Hindlimb muscle (tissue), 1 donor: ENCODE measurements around the gene BHMT2. TPM values are rescaled to one million over a fixed set of nuclear protein-coding genes. Genes with fewer than 3 reads are reported as not detected.

Experiments used
- DNase-seq: peaks from one replicate; pipeline ENCODE4 v3.0.0-alpha.2; 2013
- polyA plus RNA-seq: library from polyadenylated mRNA; unstranded; fragments of 120-200 nt; gene quantifications from one replicate; pipeline ENCODE4 v1.2.1, GENCODE V29; 2013; ENCODE audit not compliant: insufficient read length

Gene BHMT2
- polyA plus RNA-seq, 1 donor: 4.9 TPM

DNA sequence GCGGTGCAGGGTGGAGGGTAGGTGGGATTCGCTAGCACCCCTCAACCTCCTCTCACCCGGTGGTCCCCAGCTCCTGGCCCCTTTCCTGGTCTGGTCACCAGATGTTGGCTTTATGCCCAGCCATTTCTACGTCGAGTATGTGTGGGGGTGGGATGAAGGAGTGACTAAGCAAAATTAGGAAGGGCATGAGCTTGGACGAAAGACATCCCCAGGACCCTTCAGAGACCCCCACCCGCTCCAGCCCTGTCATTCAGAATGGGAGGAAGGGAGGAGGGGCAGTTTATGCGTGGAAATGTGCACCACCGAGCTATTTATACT lies 742 bp downstream of the BHMT2 start:
- no peak for DNase-seq

- no peak for DNase-seq
Observed at GRCh38 chr5:79074641-79075040, 5.1 kb downstream of the BHMT2 start.

GRCh38 chr5:79075646-79076426 lies 6.3 kb downstream of the BHMT2 start:
- DNase-seq: no peak

DNA sequence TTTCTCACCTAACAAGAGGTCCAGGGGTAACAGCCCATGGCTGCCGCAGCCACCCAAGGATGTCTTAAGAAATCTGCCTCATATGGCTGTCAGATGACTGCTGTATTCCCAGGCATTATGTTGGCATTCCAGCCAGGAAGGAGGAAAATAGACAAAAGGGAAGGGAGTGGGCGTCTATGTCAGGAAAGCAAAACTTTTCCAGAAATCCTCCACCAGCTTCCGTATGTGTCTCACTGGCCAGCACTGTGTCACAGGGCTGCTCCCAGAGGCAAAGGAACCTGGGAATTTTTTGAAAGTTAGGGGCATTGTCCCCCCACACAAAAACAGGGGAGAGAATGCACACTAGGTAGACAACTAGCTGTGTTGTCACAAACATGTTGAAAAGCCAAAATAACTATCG lies 7.3 kb downstream of the BHMT2 start:
- DNase-seq: no peak

GRCh38 chr5:79077680-79078365 lies 8.3 kb downstream of the BHMT2 start:
- no peak for DNase-seq

- DNase-seq: no peak
Observed at GRCh38 chr5:79080804-79081203, 11.2 kb downstream of the BHMT2 start.

DNA sequence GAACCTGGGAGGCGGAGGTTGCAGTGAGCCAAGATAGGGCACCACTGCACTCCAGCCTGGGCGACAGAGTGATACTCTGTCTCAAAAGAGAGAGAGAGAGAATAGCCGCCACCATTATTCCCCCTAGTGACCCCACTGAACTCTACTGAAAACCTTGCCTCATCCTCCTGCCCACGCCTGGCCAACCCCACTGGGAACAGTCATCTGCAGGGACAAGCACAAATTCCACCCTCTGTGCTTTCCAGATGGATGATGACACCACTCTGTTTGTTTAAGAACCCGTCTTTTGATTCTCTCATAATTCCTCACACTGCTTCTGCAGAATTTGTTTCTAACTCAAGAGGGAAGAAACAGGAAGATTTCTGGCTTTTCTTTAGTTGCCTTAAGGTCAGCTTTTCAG lies 12.2 kb downstream of the BHMT2 start:
- DNase-seq: no peak

- DNase-seq: no peak
Observed at GRCh38 chr5:79086116-79086515, 16.5 kb downstream of the BHMT2 start.

- DNase-seq: no peak
Observed at GRCh38 chr5:79088507-79088906, 18.9 kb downstream of the BHMT2 start.

GRCh38 chr5:79091064-79091463 lies 21.5 kb downstream of the BHMT2 start:
- no peak for DNase-seq

DNA sequence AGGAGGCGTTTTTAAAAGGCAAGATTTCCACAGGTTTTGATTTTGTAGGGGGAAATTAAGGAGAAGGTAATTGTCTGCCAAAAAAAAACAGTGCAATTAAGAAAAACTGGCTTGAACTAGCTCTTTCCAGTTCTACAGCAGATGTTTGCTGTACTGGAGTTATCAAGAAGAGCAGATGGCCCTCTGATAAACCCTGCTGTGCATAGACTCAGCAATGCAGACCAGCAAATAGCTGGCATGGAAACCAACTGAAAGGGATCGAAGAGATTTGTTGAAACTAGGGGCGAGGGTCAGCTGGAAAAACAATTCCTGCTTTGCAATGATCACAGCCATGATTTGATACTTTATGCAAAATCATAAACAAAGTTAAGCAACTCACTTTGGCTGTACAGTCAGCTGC lies 24.2 kb downstream of the BHMT2 start:
- no peak for DNase-seq

- DNase-seq: no peak
Observed at GRCh38 chr5:79105868-79106267, 36.3 kb downstream of the BHMT2 start.

- no peak for DNase-seq
Observed at GRCh38 chr5:79107020-79107796, 37.6 kb downstream of the BHMT2 start.

DNA sequence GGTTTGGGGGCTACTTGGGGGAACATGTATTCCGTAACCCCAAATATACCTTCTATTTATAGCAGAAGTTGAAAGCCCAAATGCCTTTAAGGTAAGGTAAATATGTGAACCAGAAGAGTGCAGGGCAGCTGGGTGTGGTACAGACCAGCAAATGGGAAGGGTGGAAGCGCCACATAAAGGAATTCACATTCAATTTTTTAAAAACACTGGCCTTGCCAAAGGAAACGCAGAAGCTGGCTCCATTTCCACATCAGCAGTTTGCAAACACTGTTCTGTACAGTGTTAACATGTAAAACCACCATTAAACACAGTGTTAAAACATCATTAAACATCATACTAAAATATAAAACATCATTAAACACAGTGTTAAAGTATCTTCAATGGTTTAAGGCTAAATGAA lies 38.5 kb downstream of the BHMT2 start:
- DNase-seq: no peak

GRCh38 chr5:79108792-79109191 lies 39.2 kb downstream of the BHMT2 start:
- no peak for DNase-seq

GRCh38 chr5:79109527-79110492 lies 40.2 kb downstream of the BHMT2 start:
- no peak for DNase-seq

GRCh38 chr5:79111387-79111959 lies 41.9 kb downstream of the BHMT2 start, which contains the start of gene BHMT:
Gene BHMT, plus strand, starts transcription at chr5:79111809. Its CDS starts 77 bp downstream, at chr5:79111886.
- no peak for DNase-seq

DNA sequence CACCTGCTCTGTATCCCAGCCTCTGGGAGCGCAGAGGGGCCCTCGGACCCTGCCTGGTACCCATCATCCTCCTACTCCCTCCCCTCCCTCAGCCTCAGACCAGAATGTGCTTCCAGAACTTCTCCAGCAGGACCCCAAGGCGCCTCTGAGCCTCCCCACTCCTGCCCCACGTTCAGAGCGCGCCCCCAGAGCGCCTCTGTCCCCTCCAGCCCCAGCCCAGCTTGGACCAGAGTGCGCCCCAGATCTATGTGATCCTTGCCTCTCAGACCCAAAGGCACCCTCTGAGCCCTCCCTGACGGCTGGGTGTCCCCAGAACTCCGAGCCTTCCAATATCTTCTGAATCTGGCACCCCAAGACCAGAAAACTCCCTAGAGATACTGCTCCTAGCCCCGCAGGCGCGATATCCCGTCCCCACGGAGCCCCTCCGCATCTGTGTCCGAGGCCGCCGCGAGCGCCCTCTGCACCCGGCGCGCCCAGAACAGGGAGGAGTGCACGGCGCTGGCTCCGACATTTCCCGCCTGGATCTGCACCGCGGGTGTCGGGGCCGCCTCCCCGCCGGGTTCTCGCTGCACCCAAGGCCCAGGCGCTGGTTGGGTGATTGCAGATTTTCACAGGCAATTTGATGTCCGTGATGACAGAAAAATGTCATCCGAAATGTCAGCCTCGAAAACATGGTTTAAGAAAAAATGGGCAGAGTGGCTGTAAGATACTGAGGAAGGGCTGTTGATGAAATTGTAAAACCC lies 42.6 kb downstream of the BHMT2 start:
- no peak for DNase-seq

DNA sequence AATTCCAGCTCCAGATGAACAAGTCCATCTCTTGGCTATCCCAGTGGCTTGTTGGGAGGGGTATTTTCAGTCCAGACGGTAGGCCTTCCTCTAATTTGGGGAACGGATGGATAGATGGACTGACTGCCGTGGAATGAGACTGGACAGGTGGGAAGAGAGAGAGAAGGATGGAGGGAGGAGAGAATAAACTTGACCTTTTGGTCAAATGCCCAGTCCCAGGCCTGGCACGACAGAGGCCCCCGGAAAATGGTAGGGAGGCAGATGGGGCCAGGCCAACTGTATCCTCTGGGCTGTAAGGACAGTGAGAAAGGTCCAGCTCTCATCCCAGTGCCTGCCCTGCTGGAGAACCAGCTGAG lies 43.1 kb downstream of the BHMT2 start:
- DNase-seq: no peak

DNA sequence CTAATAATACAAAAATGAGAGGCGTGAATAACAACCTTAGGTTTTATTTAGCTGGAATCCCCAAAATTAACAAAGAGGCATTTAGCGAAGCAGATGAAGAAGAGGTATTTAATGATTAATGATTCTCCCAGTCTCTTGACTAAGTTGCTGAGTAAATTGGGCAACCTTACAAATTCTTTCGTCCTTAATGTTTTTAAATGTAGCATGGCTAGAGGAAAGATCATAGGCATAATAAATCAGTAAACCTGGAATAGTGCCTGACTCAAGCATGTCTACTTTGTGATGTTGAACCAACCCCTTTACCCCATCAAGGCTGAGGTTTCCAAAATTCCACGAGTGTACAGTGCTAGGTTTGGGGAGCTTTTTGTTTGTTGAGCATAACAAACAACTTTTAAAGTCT lies 49.9 kb downstream of the BHMT2 start:
- DNase-seq: no peak

DNA sequence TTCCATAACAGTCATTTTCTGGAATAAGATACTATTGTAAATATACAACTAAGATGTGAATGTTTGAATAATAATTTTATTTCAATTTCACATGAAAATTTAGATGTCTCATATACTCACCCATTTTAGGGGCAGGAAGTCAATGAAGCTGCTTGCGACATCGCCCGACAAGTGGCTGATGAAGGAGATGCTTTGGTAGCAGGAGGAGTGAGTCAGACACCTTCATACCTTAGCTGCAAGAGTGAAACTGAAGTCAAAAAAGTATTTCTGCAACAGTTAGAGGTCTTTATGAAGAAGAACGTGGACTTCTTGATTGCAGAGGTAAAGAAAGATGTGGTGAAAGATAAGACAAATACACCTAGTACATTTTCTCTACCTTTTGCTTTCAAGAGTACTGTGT lies 50.7 kb downstream of the BHMT2 start:
- DNase-seq: no peak
